Measurements from ENCODE around the gene PGM5.
"Not testable (repeated sequence)": the region's sequence is repeated elsewhere in the genome, so short reads cannot be mapped to it uniquely, and the experiment has no call there.

- not testable (repeated sequence) for TF ChIP-seq ZNF274 (IDR thresholded peaks at IDR 0.05; ENCODE audit: low read depth, low read length); SUZ12 (IDR thresholded peaks at IDR 0.05; ENCODE audit: extremely low read depth, insufficient read depth, insufficient read length); YY1 (IDR thresholded peaks at IDR 0.05; ENCODE audit: insufficient read depth, insufficient read length)
Measured at GRCh38 chr9:68343242-68343641, 13.2 kb upstream of the PGM5 start.
